ELF-1 (cell line): ENCODE data around the gene BCL2L12.
"Not testable (repeated sequence)": the region's sequence is repeated elsewhere in the genome, so short reads cannot be mapped to it uniquely, and the experiment has no call there.

Experiments used
- DNase-seq: peaks from one replicate; pipeline ENCODE4 v3.0.0-alpha.2; 2016; ENCODE audit warnings: low read depth, low spot score

BCL2L12 gene

DNA sequence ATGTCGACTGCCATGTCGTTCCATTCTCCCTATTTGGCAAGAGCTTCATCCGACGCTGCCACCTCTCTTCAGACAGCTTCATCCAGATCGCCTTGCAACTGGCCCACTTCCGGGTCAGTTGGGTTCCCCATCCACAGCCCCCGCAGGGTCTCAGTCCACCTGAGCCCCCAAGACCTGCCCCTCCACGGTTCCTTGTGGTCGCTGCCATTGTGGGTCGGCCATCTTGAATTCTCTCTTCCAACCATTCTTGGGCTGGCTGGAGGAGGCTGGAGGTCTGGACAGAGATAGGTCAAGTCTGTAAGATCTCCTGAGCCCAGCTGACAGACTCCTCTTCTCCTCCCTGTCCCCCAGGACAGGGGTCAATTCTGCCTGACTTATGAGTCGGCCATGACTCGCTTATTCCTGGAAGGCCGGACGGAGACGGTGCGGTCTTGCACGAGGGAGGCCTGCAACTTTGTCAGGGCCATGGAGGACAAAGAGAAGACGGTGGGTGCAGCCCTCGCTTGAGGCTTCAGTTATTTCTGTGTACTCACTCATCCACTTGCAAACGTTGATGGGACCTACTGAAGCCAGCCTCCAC lies 44.7 kb downstream of the BCL2L12 start:
- no peak for DNase-seq

- peak; percentile 96 for DNase-seq
Measured at GRCh38 chr19:49712397-49712859, 46.7 kb downstream of the BCL2L12 start.

DNA sequence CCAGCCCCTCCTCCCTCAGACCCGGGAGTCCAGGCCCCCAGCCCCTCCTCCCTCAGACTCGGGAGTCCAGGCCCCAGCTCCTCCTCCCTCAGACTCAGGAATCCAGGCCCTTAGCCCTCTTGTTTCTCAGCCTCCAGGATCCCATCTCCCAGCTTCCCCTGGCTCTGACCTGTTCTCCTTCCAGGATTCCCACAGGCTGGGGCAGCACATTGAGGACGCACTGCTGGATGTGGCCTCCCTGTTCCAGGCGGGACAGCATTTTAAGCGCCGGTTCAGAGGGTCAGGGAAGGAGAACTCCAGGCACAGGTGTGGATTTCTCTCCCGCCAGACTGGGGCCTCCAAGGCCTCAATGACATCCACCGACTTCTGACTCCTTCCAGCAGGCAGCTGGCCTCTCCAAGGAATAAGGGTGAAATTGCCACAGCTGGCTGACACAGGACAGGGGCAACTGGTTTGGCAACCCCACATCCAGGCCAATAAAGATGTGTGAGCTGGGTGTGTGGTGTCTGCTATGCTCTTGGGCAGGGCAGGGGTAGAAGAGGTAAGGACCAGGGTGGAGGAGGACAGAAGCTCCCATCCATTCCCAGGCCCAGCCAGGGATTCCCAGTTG lies 47.6 kb downstream of the BCL2L12 start:
- peak; percentile 65 for DNase-seq

- DNase-seq = no peak
Measured at GRCh38 chr19:49716154-49716553, 50.4 kb downstream of the BCL2L12 start.

GRCh38 chr19:49718511-49718910 lies 52.8 kb downstream of the BCL2L12 start:
- DNase-seq = no peak

DNA sequence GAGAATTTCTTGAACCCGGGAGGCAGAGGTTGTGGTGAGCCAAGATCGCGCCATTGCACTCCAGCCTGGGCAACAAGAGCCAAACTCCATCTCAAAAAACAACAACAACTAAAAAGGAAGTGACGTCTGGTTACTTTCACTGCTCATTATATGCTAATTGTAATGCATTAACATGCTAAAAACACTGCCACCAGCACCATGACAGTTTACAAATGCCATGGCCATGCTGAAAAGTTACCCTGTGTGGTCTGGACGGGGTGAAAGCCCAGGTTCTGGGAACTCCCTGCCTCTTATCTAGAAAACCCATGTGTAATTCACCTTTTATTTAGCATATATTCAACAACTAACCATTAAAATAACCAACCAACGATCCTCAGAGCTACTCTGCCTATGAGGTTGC lies 53.3 kb downstream of the BCL2L12 start:
- no peak for DNase-seq

GRCh38 chr19:49719420-49719819 lies 53.7 kb downstream of the BCL2L12 start:
- not testable (repeated sequence) for DNase-seq
